GM12878 (cell line): ENCODE measurements around the gene MMP13. TPM values are rescaled to one million over a fixed set of nuclear protein-coding genes. Genes with fewer than 3 reads are reported as not detected.

Experiments
- ATAC-seq: fragments of 200-7000 bp; cut with Tn5 transposase; 3 replicates; pipeline ENCODE4 v1.9.1; 2020; ENCODE audit warnings: mild to moderate bottlenecking, moderate library complexity
- BruUV-seq: library from RNA; stranded (reverse); fragments of 400-500 nt; replicated peaks from 2 replicates; lab custom pipeline; 2021; lab: Mats Ljungman, UMichigan
- CTCF ChIA-PET: fragments of 300-600 bp; sonication (Branson Sonifier 250); formaldehyde crosslinking; extraction: SDS; loops from one replicate; lab custom pipeline; 2021; ENCODE audit warnings: inconsistent platforms; lab: Yijun Ruan, JAX
- POLR2A ChIA-PET: fragments of 350-600 bp; formaldehyde crosslinking; extraction: SDS; loops from one replicate; lab custom pipeline; 2021; ENCODE audit warnings: inconsistent platforms; lab: Charles Lee
- RAD21 ChIA-PET: fragments of 300-600 bp; sonication (Branson Sonifier 250); formaldehyde crosslinking; loops from one replicate; lab custom pipeline; 2023; ENCODE audit warnings: antibody characterized with exemption; ENCODE audit not compliant: unreplicated experiment; lab: Charles Lee
- SMC1A ChIA-PET: fragments of 300-600 bp; sonication (Branson Sonifier 250); formaldehyde crosslinking; loops from one replicate; lab custom pipeline; 2023; ENCODE audit not compliant: unreplicated experiment, uncharacterized antibody; lab: Charles Lee
- DNase-seq: peaks from one replicate; pipeline ENCODE4 v3.0.0-alpha.2; 2011; ENCODE audit warnings: low read depth, low spot score
- FAIRE-seq: peaks from 3 replicates; lab custom pipeline; 2011; peaks lifted over from hg19 to GRCh38; lab: Jason Lieb, UNC
- H2AFZ ChIP-seq: 2 replicates; pipeline ENCODE4 v1.6.0; 2011; ENCODE audit warnings: low read depth, low read length, control low read depth; ENCODE audit not compliant: control insufficient read depth
- H3K27ac ChIP-seq: 2 replicates; pipeline ENCODE4 v1.5.1; 2011; ENCODE audit warnings: control low read depth; ENCODE audit not compliant: control insufficient read depth, insufficient read depth
- H3K27me3 ChIP-seq, 2 experiments: replicated peaks in 1 of 2; 2 replicates each; pipeline versions ENCODE4 v1.6.0 to v1.6.1; 2011; ENCODE audit warnings: low read length in 1 of 2; ENCODE audit not compliant: control insufficient read depth in 2 of 2, insufficient read depth in 2 of 2
- H3K36me3 ChIP-seq, 2 experiments: 2 replicates each; pipeline ENCODE4 v1.5.1; 2011; ENCODE audit warnings: low read length in 1 of 2; ENCODE audit not compliant: control insufficient read depth in 2 of 2, insufficient read depth in 2 of 2
- H3K4me1 ChIP-seq: 2 replicates; pipeline ENCODE4 v1.6.1; 2011; ENCODE audit warnings: mild to moderate bottlenecking, low read length, moderate library complexity, mixed read lengths; ENCODE audit not compliant: control insufficient read depth, insufficient read depth
- H3K4me2 ChIP-seq: 2 replicates; pipeline ENCODE4 v1.6.0; 2011; ENCODE audit warnings: control low read depth; ENCODE audit not compliant: control insufficient read depth, insufficient read depth
- H3K4me3 ChIP-seq: fragments of 200-600 bp; sonication (generic); 2 replicates; pipeline ENCODE4 v1.5.1; 2016
- H3K79me2 ChIP-seq: 2 replicates; pipeline ENCODE4 v1.6.0; 2011; ENCODE audit warnings: low read length; ENCODE audit not compliant: control insufficient read depth, insufficient read depth
- H3K9ac ChIP-seq: 2 replicates; pipeline ENCODE4 v1.8.0; 2011; ENCODE audit warnings: low read length, control low read depth, mixed read lengths; ENCODE audit not compliant: control insufficient read depth, insufficient read depth
- H3K9me3 ChIP-seq: replicated peaks from 3 replicates; pipeline ENCODE4 v1.5.1; 2011; ENCODE audit warnings: mild to moderate bottlenecking, low read length; ENCODE audit not compliant: control insufficient read depth, insufficient read depth
- H4K20me1 ChIP-seq: 2 replicates; pipeline ENCODE4 v1.6.0; 2011; ENCODE audit not compliant: control insufficient read depth, insufficient read depth
- ATF3 ChIP-seq: IDR thresholded peaks from 2 replicates; pipeline ENCODE4 v1.6.1; 2011; ENCODE audit warnings: low read depth, mild to moderate bottlenecking, low read length, moderate library complexity, borderline replicate concordance; ENCODE audit errors: extremely low read depth
- NBN ChIP-seq: fragments of 450-650 bp; IDR thresholded peaks from 2 replicates; pipeline ENCODE4 v1.6.1; 2016
- PAX8 ChIP-seq: fragments of 450-650 bp; IDR thresholded peaks from 2 replicates; pipeline ENCODE4 v1.6.1; 2017; ENCODE audit warnings: mild to moderate bottlenecking, moderate library complexity
- PBX3 ChIP-seq: IDR thresholded peaks from 2 replicates; pipeline ENCODE4 v1.6.1; 2011; ENCODE audit warnings: mild to moderate bottlenecking, low read depth, low read length, moderate library complexity; ENCODE audit not compliant: insufficient replicate concordance
- SIX5 ChIP-seq: IDR thresholded peaks from 2 replicates; pipeline ENCODE4 v1.6.1; 2011; ENCODE audit warnings: mild to moderate bottlenecking, low read depth, low read length, moderate library complexity; ENCODE audit not compliant: severe bottlenecking
- SKIL ChIP-seq: fragments of 450-650 bp; IDR thresholded peaks from 2 replicates; pipeline ENCODE4 v1.6.1; 2017; ENCODE audit warnings: mild to moderate bottlenecking, low read depth, inconsistent platforms; ENCODE audit not compliant: poor library complexity, severe bottlenecking
- TCF7 ChIP-seq: IDR thresholded peaks from 2 replicates; pipeline ENCODE4 v1.6.1; 2014; ENCODE audit warnings: antibody characterized with exemption, borderline replicate concordance
- ZNF592 ChIP-seq: fragments of 450-650 bp; IDR thresholded peaks from 2 replicates; pipeline ENCODE4 v1.6.1; 2017; ENCODE audit warnings: mild to moderate bottlenecking, moderate library complexity
- ZSCAN29 ChIP-seq: fragments of 450-650 bp; IDR thresholded peaks from 2 replicates; pipeline ENCODE4 v1.6.1; 2017; ENCODE audit warnings: mild to moderate bottlenecking, moderate library complexity
- WGBS: methylation state at CpG from one replicate; pipeline ENCODE4 v1.1.6; 2016; ENCODE audit warnings: low lambda C conversion rate; ENCODE audit not compliant: insufficient replicate concordance, insufficient coverage; ENCODE audit errors: missing lambda C conversion rate; 5-methylcytosine and 5-hydroxymethylcytosine counted together
- in situ Hi-C: fragments of 300-500 bp; cut with MboI; formaldehyde crosslinking; loops from 9 replicates; pipeline ENCODE4 v1.14.3; 2018; ENCODE audit warnings: mixed read lengths
- intact Hi-C: fragments of 100-400 bp; cut with micrococcal nuclease; formaldehyde crosslinking; loops from one replicate; pipeline ENCODE4 v1.14.2; 2022; ENCODE audit not compliant: unreplicated experiment
- polyA plus RNA-seq, 11 experiments: library from polyadenylated mRNA; depleted of rRNA in 4 of 11; unstranded in 6 of 11; stranded (reverse) in 5 of 11; fragments of >200 nt; fragmentation: Nextera tagmentation in 4 of 11; fragmentation: Illumina TruSeq in 1 of 11; extraction: Ambion mirVana in 4 of 11; extraction: Trizol in 1 of 11; gene quantifications; 1 replicate in 1 of 11; 2 replicates in 10 of 11; pipeline versions ENCODE4 v1.2.1 to v1.2.3, GENCODE V29; 2011 to 2016; ENCODE audit warnings: inconsistent platforms in 2 of 11, missing spikeins in 2 of 11, low read depth in 1 of 11
- total RNA-seq, 4 experiments: library from RNA; depleted of rRNA in 3 of 4; stranded (reverse); fragments of >200 nt in 3 of 4; fragmentation: Illumina TruSeq in 1 of 4; extraction: Trizol in 1 of 4; gene quantifications; 2 replicates each; pipeline versions ENCODE4 v1.2.1 to v1.2.3, GENCODE V29; 2013 to 2021

Gene MMP13
- total and polyA plus RNA-seq, 10 of the 15 experiments (the other 5 are each of a cell fraction or from before 2014, with no cell fraction given): 0.05 TPM; not detected in 9

GRCh38 chr11:102950622-102951081 is 4.9 kb downstream of the MMP13 start:
- H3K9me3 ChIP-seq: no peaks in the 10 kb centered on the region
- TF ChIP-seq NBN (no peak), ZNF592 (no peak), TCF7 (no peak), ZSCAN29 (no peak), SIX5 (no peak), PBX3 (no peak), PAX8 (no peak), SKIL (no peak), ATF3 (no peak)
- DNase-seq: no peak
- H3K4me1 ChIP-seq: no peaks in the 10 kb centered on the region
- no peak overlapping the region for H2AFZ ChIP-seq
- H3K4me2 ChIP-seq: no peak overlapping the region
- ChIA-PET RAD21 (interaction anchor here (0.6 to 1.0 kb wide), 2 partner anchors 9 to 119 kb away, joined by 3 to 5 read pairs; no protein-coding TSS in a partner anchor), SMC1A (no interaction called here), CTCF (interaction anchor here (1.0 to 11.4 kb wide), 2 partner anchors 38 to 77 kb away, joined by 3 to 334 read pairs; no protein-coding TSS in a partner anchor), POLR2A (no interaction called here)
- no peak overlapping the region for H3K9ac ChIP-seq
- BruUV-seq: no TSS peak
- no peak overlapping the region for H3K27ac ChIP-seq
- no peaks in the 10 kb centered on the region for H3K27me3 ChIP-seq
- intact Hi-C loops (no loop called here), in situ Hi-C loops (no loop called here)
- no peak for ATAC-seq
- H4K20me1 ChIP-seq: no peaks in the 10 kb centered on the region
- WGBS: 87% methylated on average over 2 of the region's 2 CpGs
- no peak overlapping the region for H3K4me3 ChIP-seq
- no peak for FAIRE-seq
- no peaks in the 10 kb centered on the region for H3K36me3 ChIP-seq
- H3K79me2 ChIP-seq: no peaks in the 10 kb centered on the region
